MM.1S (cell line): ENCODE measurements around the gene SQSTM1.

ENCODE experiments used
- DNase-seq: peaks from one replicate; pipeline ENCODE4 v3.0.0-alpha.2; 2015
- H2AFZ ChIP-seq: fragments of 300-600 bp; sonication (generic); 2 replicates; pipeline ENCODE4 v1.6.0; 2016; ENCODE audit warnings: antibody characterized with exemption, low read length
- H3F3A ChIP-seq: fragments of 300-600 bp; sonication (generic); 2 replicates; pipeline ENCODE4 v1.6.1; 2016; ENCODE audit warnings: mild to moderate bottlenecking, antibody characterized with exemption, low read length, moderate library complexity, mixed read lengths; ENCODE audit not compliant: insufficient read depth
- H3K27ac ChIP-seq: fragments of 300-600 bp; sonication (generic); 2 replicates; pipeline ENCODE4 v1.5.1; 2016; ENCODE audit warnings: mild to moderate bottlenecking, low read length
- H3K27me3 ChIP-seq: fragments of 300-600 bp; sonication (generic); replicated peaks from 2 replicates; pipeline ENCODE4 v1.6.0; 2016; ENCODE audit warnings: low read length; ENCODE audit not compliant: insufficient read depth
- H3K36me3 ChIP-seq: fragments of 300-600 bp; sonication (generic); replicated peaks from 2 replicates; pipeline ENCODE4 v1.6.1; 2016; ENCODE audit warnings: mild to moderate bottlenecking, low read length, mixed read lengths; ENCODE audit not compliant: insufficient read depth
- H3K4me1 ChIP-seq: fragments of 300-600 bp; sonication (generic); 2 replicates; pipeline ENCODE4 v1.6.1; 2016; ENCODE audit warnings: low read length, mixed read lengths
- H3K4me2 ChIP-seq: fragments of 300-600 bp; sonication (generic); 2 replicates; pipeline ENCODE4 v1.6.0; 2016; ENCODE audit warnings: low read depth, low read length
- H3K4me3 ChIP-seq: fragments of 300-600 bp; sonication (generic); 2 replicates; pipeline ENCODE4 v1.5.1; 2016; ENCODE audit warnings: low read length, mixed read lengths
- H3K79me2 ChIP-seq: fragments of 300-600 bp; sonication (generic); 2 replicates; pipeline ENCODE4 v1.6.1; 2016; ENCODE audit warnings: mixed run types, low read length, mixed read lengths
- H3K9ac ChIP-seq: fragments of 300-600 bp; sonication (generic); 2 replicates; pipeline ENCODE4 v1.6.1; 2016; ENCODE audit warnings: low read length, mixed read lengths
- H3K9me2 ChIP-seq: fragments of 300-600 bp; sonication (generic); replicated peaks from 2 replicates; pipeline ENCODE4 v1.6.1; 2016; ENCODE audit warnings: mild to moderate bottlenecking, low read length, mixed read lengths; ENCODE audit not compliant: insufficient read depth
- H3K9me3 ChIP-seq: fragments of 300-600 bp; sonication (generic); replicated peaks from 2 replicates; pipeline ENCODE4 v1.6.1; 2016; ENCODE audit warnings: mild to moderate bottlenecking, low read length, mixed read lengths; ENCODE audit not compliant: insufficient read depth
- H4K20me1 ChIP-seq: fragments of 300-600 bp; sonication (generic); 2 replicates; pipeline ENCODE4 v1.6.1; 2016; ENCODE audit warnings: mild to moderate bottlenecking, low read length, moderate library complexity, mixed read lengths; ENCODE audit not compliant: insufficient read depth
- CTCF ChIP-seq: fragments of 300-600 bp; sonication (generic); IDR thresholded peaks from 2 replicates; pipeline ENCODE4 v1.5.1; 2016; ENCODE audit warnings: antibody characterized with exemption, low read length, mixed read lengths
- EZH2 ChIP-seq: fragments of 300-600 bp; sonication (generic); optimal IDR thresholded peaks from 2 replicates; pipeline ENCODE3; 2017; ENCODE audit warnings: low read depth, mild to moderate bottlenecking, antibody characterized with exemption, low read length, mixed read lengths
- EZH2phosphoT487 ChIP-seq: fragments of 300-600 bp; sonication (generic); IDR thresholded peaks from 2 replicates; pipeline ENCODE4 v1.6.1; 2018; ENCODE audit warnings: antibody characterized with exemption, low read length

The SQSTM1 gene

GRCh38 chr5:179818746-179819295 is 1.9 kb upstream of the SQSTM1 start:
- peak overlapping the region; percentile 98 for H3K27ac ChIP-seq
- H3K4me3 ChIP-seq: peak overlapping the region; percentile 77
- peaks cover 29% of the 10 kb centered on the region for H3F3A ChIP-seq
- H3K9me3 ChIP-seq: no peaks in the 10 kb centered on the region
- peak overlapping the region; percentile 89 for H3K9ac ChIP-seq
- peaks cover 46% of the 10 kb centered on the region for H3K79me2 ChIP-seq
- DNase-seq: peak; percentile 97
- peaks cover 14% of the 10 kb centered on the region for H4K20me1 ChIP-seq
- peaks cover 3% of the 10 kb centered on the region; the same call in 1 of the 2 replicates for H3K36me3 ChIP-seq
- TF ChIP-seq EZH2 (no peak), CTCF (no peak), EZH2phosphoT487 (no peak)
- peak overlapping the region; percentile 96 for H3K4me2 ChIP-seq
- H3K9me2 ChIP-seq: no peaks in the 10 kb centered on the region
- H3K27me3 ChIP-seq: no peaks in the 10 kb centered on the region
- H2AFZ ChIP-seq: peak overlapping the region; percentile 68
- peaks cover 31% of the 10 kb centered on the region for H3K4me1 ChIP-seq

- Histone ChIP-seq H3K4me2 (peak overlapping the region; percentile 96), H3K36me3 (peaks cover 9% of the 10 kb centered on the region; the same call in 1 of the 2 replicates), H3K9ac (peak overlapping the region; percentile 49), H3K4me3 (no peak overlapping the region), H3K4me1 (peaks cover 31% of the 10 kb centered on the region), H3K27me3 (no peaks in the 10 kb centered on the region), H3K27ac (peak overlapping the region; percentile 98), H3K79me2 (peaks cover 53% of the 10 kb centered on the region), H3K9me3 (no peaks in the 10 kb centered on the region), H2AFZ (0 out of 2 replicates have a peak overlapping the region, but pooled peaks have one; percentile 9), H4K20me1 (peaks cover 20% of the 10 kb centered on the region), H3K9me2 (no peaks in the 10 kb centered on the region), H3F3A (peaks cover 29% of the 10 kb centered on the region)
- peak; percentile 39 for DNase-seq
- TF ChIP-seq EZH2 (no peak), EZH2phosphoT487 (no peak), CTCF (no peak)
These were observed 1.2 kb upstream of the SQSTM1 start for GRCh38 chr5:179819296-179820126.

GRCh38 chr5:179820127-179820482 is 600 bp upstream of the SQSTM1 start:
- H3K27me3 ChIP-seq: no peaks in the 10 kb centered on the region
- no peak for DNase-seq
- TF ChIP-seq CTCF: no peak
- no peak for TF ChIP-seq EZH2phosphoT487
- no peak for TF ChIP-seq EZH2
- peaks cover 9% of the 10 kb centered on the region; the same call in 1 of the 2 replicates for H3K36me3 ChIP-seq
- peaks cover 59% of the 10 kb centered on the region for H3K79me2 ChIP-seq
- peaks cover 31% of the 10 kb centered on the region for H3K4me1 ChIP-seq
- peak overlapping the region; percentile 96 for H3K4me2 ChIP-seq
- no peaks in the 10 kb centered on the region for H3K9me3 ChIP-seq
- peak overlapping the region; percentile 60; the same call in 1 of the 2 replicates for H2AFZ ChIP-seq
- peak overlapping the region; percentile 100 for H3K9ac ChIP-seq
- H4K20me1 ChIP-seq: peaks cover 25% of the 10 kb centered on the region
- H3K4me3 ChIP-seq: peak overlapping the region; percentile 96
- H3K9me2 ChIP-seq: no peaks in the 10 kb centered on the region
- peak overlapping the region; percentile 98 for H3K27ac ChIP-seq
- peaks cover 29% of the 10 kb centered on the region for H3F3A ChIP-seq
